GM19043 (cell line): ENCODE results near the gene ACP5.
"Not testable (repeated sequence)": the region's sequence is repeated elsewhere in the genome, so short reads cannot be mapped to it uniquely, and the experiment has no call there.

Source experiments
- ATAC-seq: cut with Tn5 transposase; IDR thresholded peaks from one replicate; pipeline ENCODE4 v1.9.1; 2021; ENCODE audit warnings: low read depth; ENCODE audit not compliant: unreplicated experiment

ACP5 gene

DNA sequence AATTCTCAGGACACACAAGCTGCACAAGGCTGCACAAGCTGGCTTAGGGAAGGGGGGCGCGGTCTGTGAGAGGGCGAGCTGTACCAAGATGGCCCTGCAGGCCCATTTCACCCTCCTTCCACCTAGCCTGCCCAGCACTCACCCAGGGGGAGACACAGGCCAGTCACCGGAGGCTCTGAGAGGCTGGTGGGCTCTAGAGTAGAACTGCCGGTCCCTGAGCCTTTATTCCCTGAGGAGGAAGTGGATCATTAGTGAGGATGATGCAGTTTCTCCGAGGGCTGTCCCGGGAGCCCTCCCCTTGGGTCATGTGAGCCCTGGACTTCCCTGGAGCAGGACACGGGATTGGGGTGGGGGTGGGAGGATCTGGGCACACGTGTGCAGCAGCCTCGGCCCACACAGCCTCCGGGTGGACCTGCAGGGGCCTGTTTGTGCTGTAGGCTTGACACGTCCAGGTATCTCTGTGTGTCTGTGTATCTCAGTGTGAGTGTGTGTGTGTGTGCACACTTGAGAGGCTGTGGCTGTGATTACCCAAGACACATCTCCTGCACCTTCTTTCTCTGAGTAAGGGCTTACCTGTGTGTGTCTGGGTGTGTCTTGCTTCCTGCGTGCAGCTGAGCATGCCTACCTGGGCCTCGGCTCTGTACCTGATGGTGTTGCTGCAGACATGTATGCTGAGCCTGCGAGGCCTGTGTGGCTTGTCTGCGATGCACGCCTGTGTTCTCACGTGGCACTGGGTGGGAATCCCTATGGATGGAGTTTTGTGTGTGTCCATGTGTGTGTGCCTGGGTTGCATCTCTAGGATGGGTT is at the start of gene ACP5:
ACP5 (minus strand) TSS at position 195 of the 807 bp plus-strand sequence. CDS start 328 bp downstream, outside the sequence.
- no peak for ATAC-seq

GRCh38 chr19:11626252-11626651 is 48.8 kb upstream of the ACP5 start:
- no peak for ATAC-seq

DNA sequence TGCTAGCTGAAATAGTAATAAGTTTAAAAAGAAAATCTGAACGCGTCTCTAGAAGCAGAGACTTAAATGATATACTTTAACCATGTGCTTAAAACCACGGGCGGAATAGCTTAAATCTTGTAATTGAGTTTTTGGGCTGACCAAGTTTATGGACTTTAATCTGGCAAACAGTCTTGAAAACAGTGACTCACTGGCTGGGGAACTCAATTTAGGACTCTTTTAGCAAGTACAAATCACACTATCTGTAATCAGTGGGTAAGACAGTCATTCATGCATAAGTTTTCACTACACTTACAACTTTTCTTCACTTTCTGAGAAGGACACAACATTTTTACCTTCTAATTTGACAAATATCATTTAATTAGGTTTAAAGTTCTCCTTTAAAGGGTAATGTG is 46.6 kb upstream of the ACP5 start:
- ATAC-seq = no peak

DNA sequence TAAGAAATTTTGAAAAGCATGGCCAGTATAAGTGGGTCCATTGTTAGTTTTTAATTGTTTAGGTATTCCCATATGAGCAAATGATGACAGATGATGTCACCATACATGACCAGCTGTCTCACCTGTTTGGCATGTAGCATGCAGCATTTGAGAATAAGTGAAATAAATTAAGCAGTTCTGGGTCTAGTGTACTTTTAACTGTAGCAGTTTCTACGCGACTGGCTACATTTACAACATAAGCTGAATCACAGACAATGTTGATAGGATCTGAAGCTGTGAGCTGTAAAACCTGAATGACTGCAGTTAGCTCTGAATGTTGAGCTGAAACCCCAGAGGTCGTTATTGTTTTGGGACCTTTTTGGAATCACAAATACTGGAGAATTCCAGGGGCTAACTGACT is 45.0 kb upstream of the ACP5 start:
- ATAC-seq = not testable (repeated sequence)

DNA sequence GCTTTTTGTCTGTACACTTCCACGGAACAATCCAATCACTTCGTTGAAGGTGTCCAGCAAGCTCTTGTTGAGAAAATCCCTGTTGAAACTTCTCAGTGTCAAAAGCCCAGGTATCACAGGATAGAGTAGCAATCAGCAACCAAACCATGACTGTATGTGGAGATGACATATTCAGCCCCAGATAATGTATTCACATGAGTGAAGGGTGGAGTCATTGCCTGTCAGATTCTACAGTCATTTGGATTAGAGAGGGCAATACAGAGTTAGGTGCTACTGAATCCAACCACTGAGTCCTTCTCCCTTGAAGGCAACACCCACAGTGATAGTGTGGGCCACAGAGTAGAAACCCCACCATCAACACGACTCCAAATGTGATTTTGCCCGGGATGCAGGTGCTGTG is 43.1 kb upstream of the ACP5 start:
- ATAC-seq = no peak

DNA sequence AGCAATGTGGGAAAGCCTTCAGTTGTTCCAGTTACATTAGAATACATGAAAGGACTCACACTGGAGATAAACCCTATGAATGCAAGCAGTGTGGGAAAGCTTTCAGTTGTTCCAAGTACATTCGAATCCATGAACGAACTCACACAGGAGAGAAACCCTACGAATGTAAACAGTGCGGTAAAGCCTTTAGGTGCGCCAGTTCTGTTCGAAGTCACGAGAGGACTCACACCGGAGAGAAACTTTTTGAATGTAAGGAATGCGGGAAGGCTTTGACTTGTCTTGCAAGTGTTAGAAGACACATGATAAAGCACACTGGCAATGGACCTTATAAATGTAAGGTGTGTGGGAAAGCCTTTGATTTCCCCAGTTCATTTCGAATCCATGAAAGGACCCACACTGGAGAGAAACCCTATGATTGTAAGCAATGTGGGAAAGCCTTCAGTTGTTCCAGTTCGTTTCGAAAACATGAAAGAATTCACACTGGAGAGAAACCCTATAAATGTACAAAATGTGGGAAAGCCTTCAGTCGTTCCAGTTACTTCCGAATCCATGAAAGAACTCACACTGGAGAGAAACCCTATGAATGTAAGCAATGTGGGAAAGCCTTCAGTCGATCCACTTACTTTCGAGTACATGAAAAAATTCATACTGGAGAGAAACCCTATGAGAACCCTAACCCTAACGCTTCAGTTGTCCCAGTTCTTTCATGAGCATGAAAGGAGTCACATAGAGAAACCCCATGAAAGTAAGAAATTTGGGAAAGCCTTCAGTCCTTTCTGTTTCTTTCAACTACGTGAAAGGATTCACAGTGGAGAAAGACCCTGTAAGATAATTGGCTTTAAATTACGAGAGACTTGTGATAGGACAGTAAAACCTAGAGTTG is 40.0 kb upstream of the ACP5 start:
- ATAC-seq = no peak

GRCh38 chr19:11612816-11613511 is 35.5 kb upstream of the ACP5 start:
- ATAC-seq = no peak

- ATAC-seq = no peak
Observed at GRCh38 chr19:11611730-11612129, 34.3 kb upstream of the ACP5 start.

GRCh38 chr19:11606484-11606883 is 29.0 kb upstream of the ACP5 start:
- no peak for ATAC-seq

- ATAC-seq = not testable (repeated sequence)
Observed at GRCh38 chr19:11599704-11600103, 22.3 kb upstream of the ACP5 start.

DNA sequence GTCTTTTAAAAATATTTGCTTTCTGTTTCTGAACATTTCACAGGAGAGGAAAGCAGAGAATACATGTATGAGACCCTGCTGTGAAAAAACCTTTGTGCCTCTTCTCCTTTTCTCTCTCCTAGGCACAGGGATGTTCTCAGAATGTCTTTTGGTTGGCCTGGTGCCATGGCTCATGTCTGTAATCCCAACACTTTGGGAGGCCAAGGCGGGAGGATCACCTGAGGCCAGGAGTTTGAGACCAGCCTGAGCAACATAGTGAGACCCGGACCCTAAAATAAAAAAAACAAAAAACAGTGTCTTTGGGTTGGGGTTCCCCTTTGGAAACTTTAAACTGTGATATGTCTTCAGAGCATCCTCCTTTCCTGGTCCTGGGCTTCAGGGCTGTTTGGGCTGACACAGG is 21.3 kb upstream of the ACP5 start:
- no peak for ATAC-seq

GRCh38 chr19:11598103-11598483 is 20.6 kb upstream of the ACP5 start:
- no peak for ATAC-seq

- peak; percentile 91 for ATAC-seq
Observed at GRCh38 chr19:11597202-11598102, 20.0 kb upstream of the ACP5 start, which contains the start of gene ZNF627. Gene ZNF627, plus strand, starts transcription at chr19:11597483. Its CDS starts 145 bp downstream, at chr19:11597628.

DNA sequence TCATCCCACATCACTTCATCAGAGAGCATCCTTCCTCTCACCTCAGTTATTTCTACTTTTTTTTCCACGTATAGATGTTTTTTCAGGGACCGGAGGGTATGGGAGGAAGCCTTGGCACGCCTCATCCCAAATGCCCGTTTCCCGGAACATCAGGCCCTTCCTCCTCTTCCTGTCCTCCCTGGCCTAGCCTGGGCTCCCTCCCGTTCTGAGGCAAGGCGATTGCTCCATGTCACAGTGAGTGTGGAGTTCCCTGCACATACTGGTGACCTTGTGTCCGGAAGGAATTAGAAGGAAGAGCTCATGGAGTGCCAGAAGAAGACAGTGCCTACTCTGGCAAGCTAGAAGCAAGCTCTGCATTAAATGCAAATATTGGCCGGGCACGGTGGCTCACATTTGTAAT is 18.7 kb upstream of the ACP5 start:
- no peak for ATAC-seq

DNA sequence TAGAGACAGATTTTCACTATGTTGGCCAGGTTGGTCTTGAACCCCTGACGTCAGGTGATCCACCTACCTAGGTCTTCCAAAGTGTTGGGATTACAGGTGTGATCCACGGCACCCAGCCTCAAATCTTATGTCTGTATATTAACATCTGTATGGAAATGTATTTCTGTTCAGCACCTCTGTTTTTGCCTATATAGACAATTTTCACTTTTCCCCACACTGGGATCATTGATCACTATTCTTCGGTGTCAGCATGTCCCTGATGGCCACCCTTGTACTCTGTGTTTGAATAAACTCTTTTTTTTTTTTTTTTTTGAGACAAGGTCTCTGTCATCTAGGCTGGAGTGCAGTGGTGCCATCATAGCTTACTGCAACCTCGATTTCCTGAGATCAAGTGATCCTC is 16.6 kb upstream of the ACP5 start:
- ATAC-seq = no peak

DNA sequence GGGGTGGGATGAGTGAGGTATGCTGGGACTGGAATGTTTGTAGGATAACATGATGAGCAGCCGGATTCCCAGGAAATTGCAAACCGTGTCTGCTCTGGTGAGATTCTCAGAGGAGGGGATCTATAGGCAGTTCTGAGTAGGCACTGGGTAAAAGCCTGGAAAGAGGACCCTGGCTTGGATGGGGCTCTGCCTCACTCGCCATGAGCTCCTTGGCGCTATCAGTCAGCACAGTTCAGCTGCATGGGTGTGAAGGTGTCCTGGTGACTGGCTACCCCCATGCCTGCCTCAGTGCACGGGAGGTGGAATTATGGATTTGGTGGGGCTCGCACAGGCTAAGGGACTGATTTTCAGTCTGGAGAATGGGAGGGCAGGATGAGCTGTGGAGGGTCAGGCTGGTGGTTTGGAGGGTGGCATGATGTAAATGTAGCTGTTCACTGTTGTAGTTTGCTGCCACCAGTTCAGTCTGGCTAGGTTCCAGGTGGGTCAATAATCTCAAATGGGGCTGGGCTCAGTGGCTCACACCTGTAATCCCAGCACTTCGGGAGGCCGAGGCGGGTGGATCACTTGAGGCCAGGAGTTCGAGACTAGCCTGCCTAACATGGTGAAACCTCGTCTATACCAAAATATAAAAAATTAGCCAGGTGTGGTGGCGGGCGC is 10.7 kb upstream of the ACP5 start:
- no peak for ATAC-seq

GRCh38 chr19:11587302-11587974 is 10.0 kb upstream of the ACP5 start:
- no peak for ATAC-seq

DNA sequence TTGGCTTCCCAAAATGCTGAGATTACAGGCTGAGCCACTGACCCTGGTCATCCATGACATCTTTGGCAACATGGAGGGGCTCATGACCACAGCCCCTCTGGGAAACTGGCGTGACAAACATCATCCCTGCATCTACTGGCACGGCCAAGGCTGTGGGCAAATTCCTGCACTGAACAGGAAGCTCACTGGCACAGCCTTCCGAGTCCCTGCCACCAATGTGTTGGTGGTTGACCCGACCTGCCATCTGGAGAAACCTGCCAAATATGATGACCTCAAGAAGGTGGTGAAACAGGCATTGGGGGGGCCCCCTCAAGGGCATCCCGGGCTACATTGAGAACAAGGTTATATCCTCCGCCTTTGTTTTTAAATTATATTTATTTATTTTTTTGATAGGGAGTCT is 8.9 kb upstream of the ACP5 start:
- no peak for ATAC-seq

DNA sequence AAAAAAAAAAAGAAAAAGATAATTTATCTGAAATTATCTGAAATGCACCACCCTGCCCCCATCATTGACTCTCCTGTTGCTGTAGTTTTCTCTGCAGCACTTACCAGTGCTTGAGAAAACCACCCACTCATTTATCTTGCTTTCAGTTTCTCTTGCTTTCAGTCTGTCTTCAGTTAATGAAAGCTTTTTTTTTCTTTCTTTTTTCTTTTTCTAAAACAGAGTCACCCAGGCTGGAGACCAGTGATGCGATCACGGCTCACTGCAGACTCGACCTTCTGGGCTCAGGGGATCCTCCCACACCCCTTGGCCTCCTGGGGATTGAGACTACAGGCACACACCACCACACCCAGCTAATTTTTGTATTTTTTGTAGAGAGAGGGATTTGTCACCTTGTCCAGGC is 4.3 kb upstream of the ACP5 start:
- no peak for ATAC-seq
